ENCODE data around the gene HCAR2.
"Not testable (repeated sequence)": the region's sequence is repeated elsewhere in the genome, so short reads cannot be mapped to it uniquely, and the experiment has no call there.

DNA sequence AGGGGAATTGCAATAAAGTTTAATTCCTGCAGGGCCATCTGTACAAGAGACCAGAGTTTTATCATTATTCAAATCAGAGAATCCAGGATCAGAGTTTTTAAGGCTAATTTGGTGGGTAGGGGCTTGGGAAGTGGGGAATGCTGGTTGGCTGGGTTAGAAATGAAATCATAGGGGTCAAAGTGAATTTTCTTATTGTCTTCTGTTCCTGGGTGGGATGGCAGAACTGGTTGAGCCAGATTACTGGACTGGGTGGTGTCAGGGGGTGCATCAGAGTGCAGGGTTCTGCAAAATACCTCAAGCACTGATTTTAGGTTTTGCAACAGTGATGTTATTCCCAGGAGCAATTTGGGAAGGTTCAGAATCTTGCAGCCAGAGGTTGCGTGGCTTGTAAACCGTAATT lies 6.2 kb downstream of the HCAR2 start:
- TF ChIP-seq, protein P1, sequence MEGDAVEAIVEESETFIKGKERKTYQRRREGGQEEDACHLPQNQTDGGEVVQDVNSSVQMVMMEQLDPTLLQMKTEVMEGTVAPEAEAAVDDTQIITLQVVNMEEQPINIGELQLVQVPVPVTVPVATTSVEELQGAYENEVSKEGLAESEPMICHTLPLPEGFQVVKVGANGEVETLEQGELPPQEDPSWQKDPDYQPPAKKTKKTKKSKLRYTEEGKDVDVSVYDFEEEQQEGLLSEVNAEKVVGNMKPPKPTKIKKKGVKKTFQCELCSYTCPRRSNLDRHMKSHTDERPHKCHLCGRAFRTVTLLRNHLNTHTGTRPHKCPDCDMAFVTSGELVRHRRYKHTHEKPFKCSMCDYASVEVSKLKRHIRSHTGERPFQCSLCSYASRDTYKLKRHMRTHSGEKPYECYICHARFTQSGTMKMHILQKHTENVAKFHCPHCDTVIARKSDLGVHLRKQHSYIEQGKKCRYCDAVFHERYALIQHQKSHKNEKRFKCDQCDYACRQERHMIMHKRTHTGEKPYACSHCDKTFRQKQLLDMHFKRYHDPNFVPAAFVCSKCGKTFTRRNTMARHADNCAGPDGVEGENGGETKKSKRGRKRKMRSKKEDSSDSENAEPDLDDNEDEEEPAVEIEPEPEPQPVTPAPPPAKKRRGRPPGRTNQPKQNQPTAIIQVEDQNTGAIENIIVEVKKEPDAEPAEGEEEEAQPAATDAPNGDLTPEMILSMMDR (IDR thresholded peaks at IDR 0.05): not testable (repeated sequence)
- TF ChIP-seq POLR2AphosphoS5 (IDR thresholded peaks at IDR 0.05): not testable (repeated sequence)

All from sigmoid colon (tissue), 4 donors.